GF-D8 (cell line): Measurements from ENCODE around the gene KRT6B.

Experiments
- DNase-seq: peaks from one replicate; lab custom pipeline; 2025; lab: John Stamatoyannopoulos, UW

KRT6B gene

DNA sequence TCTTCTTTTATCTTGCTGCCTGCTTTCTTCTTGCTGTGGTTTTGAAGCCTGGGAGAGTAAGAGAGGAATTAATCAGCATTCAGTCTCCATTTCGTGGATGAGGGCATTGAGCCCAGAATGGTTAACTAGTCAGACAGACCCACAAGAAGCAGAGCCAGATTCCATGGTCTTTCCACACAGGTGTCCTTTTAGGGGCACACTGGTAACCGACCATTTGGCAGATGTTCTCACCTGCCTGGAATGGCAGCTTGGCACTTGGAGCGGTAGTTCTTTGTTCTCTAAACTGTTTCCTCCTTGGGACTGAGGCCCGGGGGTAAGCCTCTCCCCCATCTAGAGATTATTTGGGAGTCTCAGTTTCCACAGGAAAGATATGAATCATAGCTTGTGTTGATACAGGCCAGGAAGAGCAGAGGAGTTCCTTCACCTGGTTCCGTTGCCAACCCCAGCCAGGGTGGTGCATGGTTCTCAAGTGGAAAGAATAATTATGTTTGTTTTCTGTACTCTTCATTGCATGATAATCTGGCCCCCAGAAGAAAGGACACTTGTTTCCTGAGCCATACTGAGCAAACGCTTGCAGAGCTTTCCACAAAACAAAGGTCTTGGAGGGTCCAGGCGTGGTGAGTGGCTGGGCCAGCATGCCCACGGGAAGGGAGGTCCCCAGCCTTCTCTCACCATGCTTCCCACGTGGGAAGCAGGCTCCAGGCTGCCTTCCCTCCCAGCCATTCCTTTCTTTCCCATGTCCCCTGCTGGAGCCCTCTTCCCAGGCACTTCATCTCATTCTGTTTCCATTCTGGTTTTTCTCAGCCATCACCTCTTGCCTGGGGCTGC lies 15.7 kb downstream of the KRT6B start:
- DNase-seq: no peak

DNA sequence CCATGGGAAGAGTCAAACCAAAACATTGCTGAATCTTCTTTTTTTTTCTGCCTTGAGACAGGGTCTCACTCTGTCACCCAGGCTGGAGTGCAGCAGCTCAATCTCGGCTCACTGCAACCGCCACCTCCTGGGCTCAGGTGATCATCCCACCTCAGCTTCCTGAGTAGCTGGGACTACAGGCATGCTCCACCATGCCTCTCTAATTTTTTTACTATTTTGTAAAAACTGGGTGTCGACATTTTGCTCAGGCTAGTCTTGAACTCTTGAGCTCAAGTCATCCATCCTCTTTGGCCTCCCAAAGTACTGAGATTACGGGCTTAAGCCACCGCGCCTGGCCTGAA lies 16.3 kb downstream of the KRT6B start:
- DNase-seq: no peak

DNA sequence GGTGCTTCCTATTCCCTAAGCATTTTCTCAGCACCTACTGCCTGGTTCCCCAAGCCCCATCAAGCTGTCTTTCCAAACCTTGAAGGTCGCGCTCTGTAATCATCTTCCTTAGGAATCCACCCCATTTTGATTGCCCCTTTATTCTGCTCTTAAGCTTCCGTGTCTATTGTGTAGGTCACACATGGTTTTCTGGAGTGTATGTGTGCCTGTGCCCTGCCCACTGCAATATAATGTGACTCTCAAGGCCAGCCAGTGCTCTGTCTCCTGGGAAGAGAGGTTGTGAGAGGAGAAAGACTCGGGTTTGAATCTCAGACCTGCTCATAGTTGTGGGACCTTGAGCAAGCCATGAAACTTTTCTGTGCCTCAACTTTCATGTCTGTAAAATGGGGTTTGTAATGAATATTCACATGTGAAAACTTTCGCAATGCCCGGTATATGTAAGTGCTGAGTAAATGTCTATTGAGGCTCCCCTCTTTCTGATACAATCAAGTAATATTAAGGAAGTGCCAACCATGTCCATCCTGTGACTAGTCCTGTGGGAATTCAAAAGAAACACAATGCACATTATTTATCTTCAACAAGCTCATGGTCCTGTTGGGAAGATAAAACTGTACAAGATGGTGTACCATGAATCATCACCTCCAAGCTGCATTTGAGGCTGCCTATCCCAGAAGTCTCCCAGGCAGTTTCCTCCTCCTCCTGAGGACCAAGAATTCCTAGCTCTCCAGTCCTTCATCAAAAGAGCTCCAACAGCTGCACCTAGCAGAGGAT lies 17.0 kb downstream of the KRT6B start:
- no peak for DNase-seq

DNA sequence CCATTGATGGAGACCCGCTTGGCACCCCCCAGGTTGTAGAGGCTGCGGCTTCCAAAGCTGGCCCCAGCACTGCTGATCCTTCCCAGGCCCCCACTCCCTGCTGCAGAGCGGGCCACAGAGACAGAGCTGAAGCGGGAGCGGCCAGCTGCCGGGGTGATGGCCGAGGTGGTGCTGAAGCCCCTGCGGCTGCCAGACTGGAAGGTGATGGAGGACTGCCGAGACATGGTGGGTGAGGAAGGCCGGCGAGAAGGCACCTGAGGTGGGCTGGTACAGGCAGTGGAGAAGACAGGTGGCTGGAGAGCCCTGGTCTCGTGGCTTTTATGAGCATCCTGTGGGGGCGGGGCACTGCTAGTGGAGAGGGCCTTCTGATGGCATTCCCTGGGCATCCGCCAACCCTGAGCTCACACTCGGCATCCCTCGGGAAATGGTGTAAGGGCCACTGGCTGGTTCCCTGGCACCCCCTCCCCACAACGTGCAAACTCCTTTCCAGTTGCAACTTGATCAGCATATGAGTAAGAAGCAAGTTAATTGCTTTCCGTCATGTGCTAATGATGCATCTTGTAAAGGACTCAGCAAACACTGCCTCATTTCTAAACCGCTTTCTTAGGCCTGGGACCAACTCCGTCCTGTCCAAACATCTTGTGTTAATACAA lies 17.7 kb downstream of the KRT6B start, which contains the start of gene KRT75:
Gene KRT75, minus strand, starts transcription at position 291 of the 653 bp plus-strand sequence. Its CDS starts 67 bp downstream, at position 224.
- no peak for DNase-seq

DNA sequence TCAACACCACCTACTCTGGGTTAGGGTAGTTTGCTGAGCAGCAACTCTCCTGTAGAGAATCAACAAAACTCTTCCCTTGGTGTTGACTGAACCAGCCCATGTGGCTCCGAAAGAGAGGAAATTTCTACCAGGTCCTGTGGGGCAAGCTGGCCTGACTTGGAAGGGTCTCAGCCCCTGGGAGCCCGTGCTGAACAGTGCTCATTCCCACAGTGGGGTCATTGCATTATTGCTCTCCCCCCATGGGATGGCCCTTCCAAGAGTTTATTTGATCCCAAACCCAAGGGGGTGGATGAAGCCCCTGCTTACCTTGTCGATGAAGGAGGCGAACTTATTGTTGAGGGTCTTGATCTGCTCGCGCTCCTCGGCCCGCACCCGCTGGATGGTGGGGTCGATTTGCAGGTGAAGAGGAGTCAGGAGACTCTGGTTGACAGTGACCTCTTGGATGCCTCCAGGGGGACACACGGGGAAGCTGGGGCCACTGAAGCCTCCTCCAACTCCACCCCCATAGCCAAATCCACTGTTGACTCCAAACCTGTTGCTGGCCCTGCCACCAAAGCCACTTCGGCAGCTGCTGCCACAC lies 18.4 kb downstream of the KRT6B start:
- no peak for DNase-seq

DNA sequence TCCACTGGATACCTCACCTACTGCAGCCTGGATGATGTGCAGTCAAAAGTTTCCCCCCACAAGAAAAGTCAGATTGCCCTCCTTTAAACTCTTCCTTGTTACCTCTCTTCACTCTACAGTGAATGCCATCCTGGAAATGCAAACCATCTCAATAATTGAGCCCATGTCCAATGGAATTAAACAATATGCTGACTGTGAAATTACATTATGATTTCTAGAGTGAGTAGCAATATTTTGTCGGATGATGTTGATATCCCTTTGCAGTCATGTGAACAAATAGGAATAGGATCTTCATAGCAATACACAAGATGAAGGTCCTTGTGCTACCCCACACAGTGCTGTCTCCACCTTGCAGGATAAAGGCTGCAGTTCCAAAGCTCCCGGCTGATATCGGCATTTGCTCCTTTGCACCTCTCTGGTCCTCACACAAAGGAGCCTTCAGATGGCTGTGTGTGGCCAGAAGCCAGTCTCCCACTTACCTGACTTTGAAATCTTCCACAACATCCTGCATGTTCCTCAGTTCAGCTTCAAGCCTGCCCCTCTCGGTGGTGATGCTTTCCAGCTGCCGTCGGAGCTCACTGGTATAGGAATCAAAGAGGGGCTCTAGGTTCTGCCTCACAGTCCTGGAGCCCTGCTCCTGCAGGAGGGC lies 19.3 kb downstream of the KRT6B start:
- no peak for DNase-seq

DNA sequence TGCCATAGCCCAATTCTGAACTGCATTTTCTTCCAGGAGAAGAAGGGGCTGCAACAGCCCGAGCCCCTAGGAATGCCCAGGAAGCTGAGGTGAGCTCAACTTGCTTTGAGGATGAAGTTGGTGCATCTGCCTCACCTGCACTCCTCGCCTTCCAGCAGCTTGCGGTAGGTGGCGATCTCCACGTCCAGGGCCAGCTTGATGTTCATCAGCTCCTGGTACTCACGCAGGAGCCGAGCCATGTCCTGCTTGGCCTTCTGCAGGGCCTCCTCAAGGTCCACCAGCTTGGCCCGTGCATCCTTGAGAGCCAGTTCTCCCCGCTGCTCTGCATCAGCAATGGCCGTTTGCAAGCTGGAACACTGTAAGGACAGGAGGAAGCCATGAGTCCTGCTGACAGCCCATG lies 23.8 kb downstream of the KRT6B start:
- no peak for DNase-seq

DNA sequence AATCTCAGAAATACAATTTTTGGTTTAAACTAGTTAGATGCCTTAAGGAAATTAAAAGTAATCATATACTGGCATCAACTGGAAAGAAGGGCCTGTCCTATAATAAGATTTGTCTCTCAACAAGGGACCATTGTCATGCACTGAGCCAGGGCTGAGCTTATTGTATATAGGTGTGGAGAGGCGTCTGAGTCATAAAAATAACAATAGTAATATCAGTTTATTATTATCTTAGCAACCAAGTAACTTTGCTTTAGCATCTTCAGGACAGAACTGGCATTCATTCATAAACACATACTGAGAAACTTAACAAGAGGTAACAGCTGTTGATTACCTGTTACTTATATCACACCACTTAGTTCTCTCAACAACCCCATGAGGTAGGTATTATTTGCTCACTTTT lies 24.9 kb downstream of the KRT6B start:
- no peak for DNase-seq

DNA sequence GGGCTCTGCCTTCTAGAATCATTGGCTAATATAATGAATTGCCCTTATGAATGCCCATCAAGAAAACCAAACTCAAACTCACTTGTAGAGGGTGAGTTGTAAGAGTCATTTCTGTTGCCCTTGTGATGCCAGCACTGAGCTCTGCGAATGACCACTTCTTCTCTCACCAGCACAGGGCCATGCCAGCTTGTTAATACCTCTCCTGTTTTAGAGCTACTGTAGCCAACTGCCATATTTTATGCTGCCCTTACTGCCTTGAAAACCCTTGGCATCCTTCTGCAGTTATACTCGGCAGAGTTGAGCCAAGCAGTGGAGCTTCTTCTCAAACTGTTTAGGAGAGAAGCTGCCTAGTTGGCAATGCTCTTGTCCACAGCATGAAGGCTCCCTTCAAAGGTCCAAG lies 25.9 kb downstream of the KRT6B start:
- no peak for DNase-seq

DNA sequence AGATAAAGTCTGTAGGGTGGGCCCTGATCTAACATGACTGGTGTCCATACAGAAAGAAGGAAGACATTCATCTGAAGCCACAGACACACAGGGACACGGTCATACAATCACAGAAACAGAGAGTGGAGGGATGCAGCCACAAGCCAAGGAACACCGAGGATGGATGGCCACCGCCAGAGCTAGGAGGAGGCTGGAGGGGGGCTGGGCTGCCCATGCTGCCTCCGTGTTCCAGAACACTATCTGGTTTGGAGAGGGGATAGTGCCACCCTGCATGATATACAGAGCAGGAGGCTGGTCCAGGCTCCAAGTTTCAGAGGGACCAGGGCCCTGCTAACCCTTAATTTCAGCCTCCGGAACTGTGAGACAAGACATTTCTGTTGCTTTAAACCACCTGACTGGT lies 26.5 kb downstream of the KRT6B start:
- DNase-seq: no peak

DNA sequence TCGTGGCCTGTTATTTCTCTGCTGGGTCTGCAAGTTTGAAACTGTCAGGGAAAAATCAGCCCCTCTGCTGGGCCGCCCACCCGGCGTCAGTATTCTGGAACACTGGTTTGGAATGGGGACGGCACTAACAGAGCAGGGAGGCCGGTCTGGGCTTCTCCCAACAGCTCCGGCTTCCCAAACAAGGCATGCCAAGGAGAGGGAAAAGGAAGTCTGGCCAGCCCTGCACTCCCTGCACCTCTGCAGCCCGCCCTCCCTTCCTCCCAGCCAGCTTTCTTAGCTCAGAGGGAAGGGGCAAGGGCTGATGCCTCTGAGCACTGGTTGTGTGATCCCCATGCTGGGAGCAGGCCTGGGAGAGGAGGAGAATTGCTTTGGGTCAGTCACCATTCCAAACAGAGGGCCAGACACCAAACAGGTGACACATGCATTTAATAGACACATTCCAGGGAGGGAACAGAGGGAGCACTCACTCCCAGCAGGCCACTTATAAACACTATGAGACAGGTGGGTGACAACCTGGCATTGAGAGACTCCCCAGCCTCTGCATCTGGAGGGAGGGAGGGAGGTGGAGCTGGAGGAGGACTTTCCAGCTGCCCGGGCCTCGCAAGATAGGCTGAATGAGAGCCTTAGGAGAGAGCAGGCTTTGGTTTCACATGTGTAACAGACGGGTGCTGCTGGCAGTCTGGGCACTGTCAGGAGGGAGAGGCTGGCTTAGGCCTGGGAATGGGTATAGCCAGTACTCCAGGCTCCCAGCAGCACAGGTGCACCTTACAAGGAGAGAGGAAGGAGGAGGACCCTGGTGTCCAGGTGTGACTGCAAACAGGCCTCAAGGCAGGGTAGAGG lies 28.1 kb downstream of the KRT6B start:
- no peak for DNase-seq

DNA sequence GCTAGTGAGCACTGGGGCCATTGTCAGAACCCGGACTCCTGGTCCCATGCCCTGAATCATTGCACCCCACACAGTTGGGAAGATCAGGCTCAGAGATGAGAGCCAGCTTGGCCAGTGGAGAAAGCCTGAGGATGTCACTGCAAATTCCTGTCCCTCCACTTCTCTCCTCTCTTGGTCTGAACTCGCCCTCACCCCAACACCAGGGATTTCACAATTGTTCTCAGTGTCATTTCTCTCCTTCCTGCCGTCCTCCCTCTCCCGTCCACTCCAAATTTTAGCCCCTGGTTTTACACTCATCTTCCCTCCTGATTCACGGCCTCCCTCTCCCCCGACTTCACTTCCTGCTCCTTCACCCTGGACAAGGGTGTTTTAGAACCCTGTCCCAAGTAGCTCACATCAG lies 28.9 kb downstream of the KRT6B start:
- no peak for DNase-seq

DNA sequence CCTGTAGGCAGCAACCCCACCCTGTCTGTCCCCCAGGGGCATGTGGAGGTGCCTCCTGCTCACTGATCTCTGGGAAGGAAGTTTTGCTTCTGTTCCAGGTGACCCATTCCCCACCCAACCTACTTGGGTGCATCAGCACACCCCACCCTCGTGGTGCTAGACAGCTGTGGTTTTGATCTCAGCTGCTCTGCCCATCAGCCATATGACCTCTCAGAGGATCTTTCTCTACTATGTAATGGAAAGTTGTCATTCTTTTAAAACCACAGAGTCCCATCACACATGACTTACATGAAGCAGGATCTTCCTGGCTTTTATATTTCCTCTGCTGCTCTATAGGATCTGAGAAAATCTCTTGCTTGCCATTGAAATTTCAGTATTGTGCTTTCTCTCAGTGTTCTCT lies 32.3 kb downstream of the KRT6B start:
- DNase-seq: no peak

DNA sequence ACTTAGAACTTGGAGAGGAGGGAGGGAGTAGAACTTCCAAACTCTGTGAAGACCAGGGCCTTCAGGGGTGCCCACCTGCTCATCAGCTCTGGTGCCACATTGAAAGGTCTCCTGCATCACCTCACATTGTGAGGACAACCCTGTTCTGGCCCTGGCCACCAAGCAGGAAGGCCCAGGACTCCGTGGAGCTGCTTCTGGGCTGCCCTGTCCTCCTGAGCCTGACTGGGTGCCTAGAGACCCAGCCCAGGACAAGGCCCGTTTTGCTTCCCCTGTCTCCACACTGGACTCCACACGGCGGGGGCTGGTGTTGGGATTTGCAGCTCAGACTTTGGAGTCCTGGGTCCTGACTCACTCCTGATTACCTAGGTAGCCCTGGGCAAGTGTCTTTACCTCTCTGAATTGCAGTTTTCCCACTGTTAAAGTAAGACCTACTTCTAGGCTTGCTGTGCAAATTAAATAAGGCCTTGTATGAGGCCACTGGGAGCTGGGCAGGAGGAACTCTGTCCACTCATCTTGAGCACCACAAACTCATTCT lies 33.3 kb downstream of the KRT6B start:
- DNase-seq: no peak

DNA sequence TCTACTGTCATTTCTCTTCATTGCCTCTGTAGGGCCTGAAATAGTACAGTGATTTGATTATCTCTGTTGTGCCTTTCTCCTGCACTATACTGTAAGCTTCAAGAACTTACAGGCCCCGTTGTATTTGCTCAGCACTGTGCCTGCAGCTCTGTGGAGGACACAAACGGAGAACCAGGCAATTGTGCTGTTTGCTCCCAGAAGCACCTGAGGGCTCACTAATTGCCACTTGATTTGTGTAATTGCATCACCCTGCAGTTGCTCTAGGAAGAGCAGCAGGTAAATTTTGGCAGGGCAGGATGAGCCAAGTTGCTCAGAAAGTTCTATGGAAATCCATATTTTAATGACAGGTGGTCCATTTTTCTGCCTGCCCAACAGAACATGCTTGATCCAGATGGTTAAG lies 34.2 kb downstream of the KRT6B start:
- no peak for DNase-seq

DNA sequence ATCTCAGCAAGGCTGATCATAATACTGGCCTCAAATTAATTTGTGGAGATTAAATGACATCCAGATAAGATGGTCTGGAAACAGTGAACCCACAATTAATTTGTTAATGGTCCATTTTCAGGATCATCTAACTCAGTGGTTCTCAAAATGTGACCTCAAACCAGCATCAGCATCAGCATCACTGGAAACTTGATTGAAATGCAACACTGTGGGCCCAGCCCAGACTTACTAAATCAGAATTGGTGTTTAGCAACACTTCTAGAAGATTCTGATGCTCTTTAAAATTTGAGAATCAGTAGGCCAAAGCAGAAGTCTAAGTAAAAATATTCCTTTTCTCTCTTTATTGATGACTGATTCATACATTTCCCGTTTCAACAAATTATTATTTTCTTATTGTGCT lies 35.2 kb downstream of the KRT6B start:
- DNase-seq: no peak

DNA sequence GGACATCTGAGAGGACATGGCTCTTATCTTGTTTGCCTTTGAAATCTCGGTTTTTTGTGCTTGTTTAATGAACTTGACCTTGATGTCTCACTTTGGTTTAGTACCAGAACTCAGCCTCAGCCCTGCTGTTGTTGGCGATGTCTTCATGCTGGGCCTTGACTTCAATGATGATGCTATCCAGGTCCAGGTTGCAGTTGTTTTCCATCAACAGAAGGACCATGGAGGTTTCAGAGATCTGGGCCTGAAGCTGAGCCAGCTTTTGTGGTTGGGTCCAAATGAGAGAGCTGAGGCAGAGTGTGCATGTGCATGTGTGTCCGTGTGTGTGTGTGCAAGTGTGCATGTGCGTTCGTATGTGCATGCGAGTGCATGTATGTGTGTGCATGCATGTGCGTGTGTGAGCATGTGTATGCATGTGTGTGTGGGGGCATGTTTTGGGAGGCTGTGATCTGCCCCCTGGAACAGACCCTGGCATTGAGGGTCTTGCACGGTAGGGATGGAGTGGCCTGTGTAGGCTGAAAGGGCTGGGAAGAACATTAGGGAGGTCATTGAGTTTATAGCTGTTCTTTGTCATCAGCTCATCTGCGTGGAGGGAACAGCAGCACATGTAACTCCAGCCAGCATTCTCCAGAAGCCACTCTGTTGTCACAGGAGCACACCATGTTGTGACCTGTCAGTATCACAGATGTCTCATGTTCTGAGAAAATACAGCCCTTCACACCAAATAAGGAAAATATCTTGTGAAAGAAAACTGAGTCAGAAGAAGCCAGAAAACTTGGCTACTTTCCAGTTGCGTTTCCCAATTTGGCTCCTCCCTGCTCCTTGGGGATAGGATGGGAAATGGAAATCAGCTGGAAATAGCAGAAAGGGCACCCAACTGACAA lies 35.8 kb downstream of the KRT6B start:
- no peak for DNase-seq

DNA sequence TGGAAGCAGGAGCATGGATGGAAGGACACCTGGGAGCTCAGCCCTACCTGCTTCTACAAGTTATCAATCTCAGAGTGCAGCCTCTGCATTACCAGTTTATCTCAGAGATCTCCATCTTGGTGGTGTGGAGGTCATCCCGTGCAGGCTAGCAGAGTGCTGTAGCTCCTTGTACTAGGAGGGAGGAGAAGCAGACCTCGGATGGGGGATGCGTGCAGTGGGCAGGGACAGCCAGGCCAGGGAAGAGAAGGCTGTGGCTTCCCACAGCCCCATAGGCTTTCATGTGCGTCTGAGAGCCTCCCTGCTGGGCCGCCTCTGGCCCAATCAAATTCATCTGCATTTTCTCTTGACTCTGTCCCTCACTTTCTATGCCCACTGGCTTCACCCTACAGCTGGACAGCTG lies 37.0 kb downstream of the KRT6B start:
- DNase-seq: no peak

DNA sequence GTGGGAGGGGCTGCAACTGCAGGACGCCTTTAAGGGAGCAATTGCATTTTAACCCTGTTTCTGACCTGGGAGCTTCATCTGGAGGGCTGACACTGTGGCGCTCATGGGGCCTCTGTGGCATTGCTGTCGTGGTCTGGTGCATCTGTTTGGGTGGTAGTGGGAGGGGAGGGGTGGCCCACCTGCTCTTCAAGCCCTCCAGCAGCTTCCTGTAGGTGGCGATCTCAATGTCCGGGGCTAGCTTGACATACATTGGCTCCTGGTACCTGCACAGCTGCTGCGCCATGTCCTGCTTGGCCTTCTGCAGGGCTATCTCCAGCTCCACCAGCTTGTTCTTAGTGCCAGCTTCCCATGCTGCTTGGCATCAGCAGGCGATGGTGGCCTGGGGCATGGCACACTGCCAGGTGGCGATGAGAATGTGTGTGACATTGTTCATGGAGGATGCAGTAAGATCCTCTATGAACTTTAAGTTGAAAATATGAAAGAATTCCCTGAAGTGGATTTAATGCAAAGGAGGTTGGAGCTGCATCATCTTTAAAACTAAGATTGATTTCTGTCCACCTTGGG lies 38.1 kb downstream of the KRT6B start:
- no peak for DNase-seq

DNA sequence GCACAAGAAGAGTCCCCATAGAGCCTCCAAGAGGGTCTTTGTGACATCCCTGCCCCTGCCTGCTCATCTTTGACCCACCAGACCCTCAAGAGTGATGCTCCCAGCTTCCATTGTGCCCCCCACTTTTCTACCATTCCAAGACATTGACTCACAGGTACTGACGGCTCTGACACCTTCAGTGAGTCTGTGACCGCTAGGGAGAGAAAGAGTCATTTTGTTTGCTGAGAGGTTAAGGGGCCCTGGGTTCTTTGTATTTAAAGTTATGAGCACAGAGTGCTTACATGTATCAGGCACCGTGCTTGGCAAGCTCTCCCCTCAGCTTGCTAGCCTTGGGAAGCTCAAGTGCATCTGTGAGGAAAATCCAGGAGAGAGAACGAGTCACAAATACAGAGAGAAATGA lies 38.7 kb downstream of the KRT6B start:
- DNase-seq: no peak
